ENCODE data around the gene RTP3.
"Not testable (repeated sequence)": the region's sequence is repeated elsewhere in the genome, so short reads cannot be mapped to it uniquely, and the experiment has no call there.

RTP3 gene

DNA sequence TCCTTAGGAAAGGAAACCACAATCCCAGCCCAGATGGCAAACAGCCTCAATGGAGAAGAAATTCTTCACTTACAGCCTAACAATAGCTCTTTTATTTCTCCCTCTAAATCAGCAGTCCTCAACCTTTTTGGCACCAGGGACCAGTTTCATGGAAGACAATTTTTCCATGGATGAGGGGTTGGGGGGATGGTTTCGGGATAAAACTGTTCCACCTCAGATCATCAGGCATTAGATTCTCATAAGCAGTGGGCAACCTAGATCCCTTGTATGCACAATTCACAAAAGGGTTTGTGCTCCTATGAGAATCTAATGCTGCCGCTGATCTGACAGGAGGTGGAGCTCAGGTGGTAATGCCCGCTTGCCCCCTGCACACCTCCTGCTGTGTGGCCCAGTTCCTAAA, 50.8 kb downstream of the RTP3 start:
- not testable (repeated sequence) for H3K4me3 ChIP-seq (ENCODE audit: low read depth, low read length)

DNA sequence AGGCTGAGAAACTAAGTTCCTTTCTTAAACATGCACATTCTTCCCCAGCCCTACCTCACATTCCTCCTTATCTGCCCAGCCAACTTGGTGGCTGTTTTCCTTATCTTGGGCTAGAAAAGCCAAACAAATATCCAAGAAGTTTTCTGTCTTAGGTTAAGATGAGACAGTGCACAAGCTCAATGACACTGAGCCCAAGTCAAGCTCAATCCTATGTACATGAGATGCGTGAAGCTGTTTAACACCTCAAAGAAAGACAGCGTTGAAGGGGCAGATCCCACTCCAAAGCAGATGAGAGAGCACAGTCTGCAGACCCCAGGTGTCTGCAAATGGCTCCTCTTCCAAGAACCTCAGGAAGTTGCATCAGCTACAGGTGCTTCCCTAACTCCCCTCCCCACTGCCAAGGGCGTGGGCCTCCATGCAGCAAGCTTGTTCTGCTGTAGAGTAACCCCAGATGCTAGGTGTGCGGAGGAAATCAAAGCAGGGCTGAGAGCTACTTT, 51.7 kb downstream of the RTP3 start:
- DNase-seq = peak in 1 of 2 donors; percentile 50
- Histone ChIP-seq H3K36me3 (ENCODE audit: control insufficient read depth in 1 of 2, insufficient read depth in 2 of 2, low read length in 2 of 2) (no peaks in the 10 kb centered on the region), H2AFZ (ENCODE audit: insufficient read depth, low read length, poor library complexity) (no peak overlapping the region), H2BK12ac (ENCODE audit: low read length) (no peak overlapping the region), H3K4me2 (ENCODE audit: low read length) (no peak overlapping the region), H3K23ac (ENCODE audit: low read length) (no peak overlapping the region), H4K91ac (ENCODE audit: low read depth, low read length) (no peak overlapping the region), H3K4ac (ENCODE audit: low read depth, low read length) (no peak overlapping the region), H2AK5ac (ENCODE audit: low read length) (no peak overlapping the region), H3K9ac (ENCODE audit: low read length) (no peak overlapping the region), H3K27ac (ENCODE audit: low read depth, low read length) (no peak overlapping the region), H3K27me3 (ENCODE audit: insufficient read depth, low read length) (no peaks in the 10 kb centered on the region), H3K79me2 (ENCODE audit: control insufficient read depth, insufficient read depth, low read length, poor library complexity) (no peaks in the 10 kb centered on the region), H3K14ac (ENCODE audit: low read length) (no peak overlapping the region), H2BK120ac (ENCODE audit: insufficient read depth, low read length, poor library complexity) (no peak overlapping the region), H3K79me1 (ENCODE audit: low read length) (peaks cover 1% of the 10 kb centered on the region), H3K4me1 (ENCODE audit: control insufficient read depth in 1 of 2, insufficient read depth in 2 of 2, low read length in 2 of 2) (peaks cover 2 to 4% of the 10 kb centered on the region in 2 experiments), H2BK5ac (ENCODE audit: low read depth, low read length, poor library complexity) (no peak overlapping the region), H4K12ac (ENCODE audit: low read depth, low read length) (no peak overlapping the region), H4K8ac (ENCODE audit: low read depth, low read length) (no peak overlapping the region), H3K9me3 (ENCODE audit: insufficient read depth, low read depth, low read length) (no peaks in the 10 kb centered on the region), H3K18ac (ENCODE audit: low read length) (no peak overlapping the region), H3K4me3 (ENCODE audit: low read depth, low read length) (no peak overlapping the region)
- no CpG with 5 or more reads among the region's 4 CpGs for WGBS (ENCODE audit: extremely low coverage, insufficient coverage, insufficient read length)

More for the DNA sequence above, 50.8 kb downstream of the RTP3 start:
- not testable (repeated sequence) for H2AFZ ChIP-seq (ENCODE audit: insufficient read depth, low read length, poor library complexity); H3K9me3 ChIP-seq (ENCODE audit: insufficient read depth, low read depth, low read length); H4K12ac ChIP-seq (ENCODE audit: low read depth, low read length); H3K4ac ChIP-seq (ENCODE audit: low read depth, low read length); H3K27me3 ChIP-seq (ENCODE audit: insufficient read depth, low read length); H3K18ac ChIP-seq (ENCODE audit: low read length); H3K23ac ChIP-seq (ENCODE audit: low read length); H3K27ac ChIP-seq (ENCODE audit: low read depth, low read length); H3K79me1 ChIP-seq (ENCODE audit: low read length); H3K36me3 ChIP-seq (ENCODE audit: control insufficient read depth in 1 of 2, insufficient read depth in 2 of 2, low read length in 2 of 2); DNase-seq; H2BK12ac ChIP-seq (ENCODE audit: low read length); H3K79me2 ChIP-seq (ENCODE audit: control insufficient read depth, insufficient read depth, low read length, poor library complexity); H2BK120ac ChIP-seq (ENCODE audit: insufficient read depth, low read length, poor library complexity); H4K91ac ChIP-seq (ENCODE audit: low read depth, low read length); H3K4me2 ChIP-seq (ENCODE audit: low read length); H4K8ac ChIP-seq (ENCODE audit: low read depth, low read length); H2AK5ac ChIP-seq (ENCODE audit: low read length); H3K14ac ChIP-seq (ENCODE audit: low read length); H3K9ac ChIP-seq (ENCODE audit: low read length); H3K4me1 ChIP-seq (ENCODE audit: control insufficient read depth in 1 of 2, insufficient read depth in 2 of 2, low read length in 2 of 2)
- H2BK5ac ChIP-seq (ENCODE audit: low read depth, low read length, poor library complexity) = peak overlapping the region; percentile 37
- WGBS (ENCODE audit: extremely low coverage, insufficient coverage, insufficient read length) = no CpG with 5 or more reads among the region's 3 CpGs

DNA sequence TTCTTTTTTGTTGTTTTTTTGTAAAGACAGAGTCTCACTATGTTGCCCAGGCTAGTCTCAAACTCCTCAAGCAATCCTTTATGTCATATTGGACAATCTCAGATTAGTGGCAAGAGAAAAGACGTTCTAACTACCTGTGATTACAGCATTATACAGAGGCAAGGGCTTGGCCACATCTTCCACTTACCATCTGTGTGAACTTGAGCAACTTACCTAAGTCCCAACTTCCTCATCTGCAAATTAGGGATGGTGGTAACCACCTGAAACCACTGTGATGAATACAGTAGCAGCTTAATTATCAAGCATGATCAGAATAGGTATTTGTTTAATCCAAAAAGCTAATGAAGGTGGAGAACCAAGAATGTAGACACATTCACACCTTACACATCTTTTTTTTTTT, 52.2 kb downstream of the RTP3 start:
- Histone ChIP-seq H3K4me3 (ENCODE audit: low read depth, low read length) (no peak overlapping the region), H3K79me2 (ENCODE audit: control insufficient read depth, insufficient read depth, low read length, poor library complexity) (no peaks in the 10 kb centered on the region), H2BK12ac (ENCODE audit: low read length) (no peak overlapping the region), H4K12ac (ENCODE audit: low read depth, low read length) (no peak overlapping the region), H3K9ac (ENCODE audit: low read length) (no peak overlapping the region), H3K18ac (ENCODE audit: low read length) (no peak overlapping the region), H2AK5ac (ENCODE audit: low read length) (no peak overlapping the region), H2BK120ac (ENCODE audit: insufficient read depth, low read length, poor library complexity) (no peak overlapping the region), H4K8ac (ENCODE audit: low read depth, low read length) (no peak overlapping the region), H3K27me3 (ENCODE audit: insufficient read depth, low read length) (no peaks in the 10 kb centered on the region), H3K36me3 (ENCODE audit: control insufficient read depth in 1 of 2, insufficient read depth in 2 of 2, low read length in 2 of 2) (no peaks in the 10 kb centered on the region), H3K4me1 (ENCODE audit: control insufficient read depth in 1 of 2, insufficient read depth in 2 of 2, low read length in 2 of 2) (peaks cover 2 to 4% of the 10 kb centered on the region in 2 experiments), H3K23ac (ENCODE audit: low read length) (no peak overlapping the region), H3K4ac (ENCODE audit: low read depth, low read length) (no peak overlapping the region), H2BK5ac (ENCODE audit: low read depth, low read length, poor library complexity) (no peak overlapping the region), H3K14ac (ENCODE audit: low read length) (no peak overlapping the region), H3K27ac (ENCODE audit: low read depth, low read length) (no peak overlapping the region), H3K4me2 (ENCODE audit: low read length) (no peak overlapping the region), H4K91ac (ENCODE audit: low read depth, low read length) (no peak overlapping the region), H3K79me1 (ENCODE audit: low read length) (peaks cover 1% of the 10 kb centered on the region), H3K9me3 (ENCODE audit: insufficient read depth, low read depth, low read length) (no peaks in the 10 kb centered on the region), H2AFZ (ENCODE audit: insufficient read depth, low read length, poor library complexity) (no peak overlapping the region)
- no peak for DNase-seq
- no CpG with 5 or more reads among the region's 1 CpG for WGBS (ENCODE audit: extremely low coverage, insufficient coverage, insufficient read length)
